Erythroblast (primary cell): ENCODE results near the gene SLC50A1.
"Not testable (repeated sequence)": the region's sequence is repeated elsewhere in the genome, so short reads cannot be mapped to it uniquely, and the experiment has no call there.

Source experiments
- DNase-seq, 2 experiments: peaks; one replicate each; lab custom pipeline; 2025; lab: John Stamatoyannopoulos, UW
- GATA1 ChIP-seq: IDR thresholded peaks from 2 replicates; pipeline ENCODE4 v1.6.1; 2011; ENCODE audit warnings: low read depth, mild to moderate bottlenecking, control low read depth, low read length, moderate library complexity
- POLR2A ChIP-seq: IDR thresholded peaks from 2 replicates; pipeline ENCODE4 v1.6.1; 2011; ENCODE audit warnings: mild to moderate bottlenecking, low read length

Gene SLC50A1

DNA sequence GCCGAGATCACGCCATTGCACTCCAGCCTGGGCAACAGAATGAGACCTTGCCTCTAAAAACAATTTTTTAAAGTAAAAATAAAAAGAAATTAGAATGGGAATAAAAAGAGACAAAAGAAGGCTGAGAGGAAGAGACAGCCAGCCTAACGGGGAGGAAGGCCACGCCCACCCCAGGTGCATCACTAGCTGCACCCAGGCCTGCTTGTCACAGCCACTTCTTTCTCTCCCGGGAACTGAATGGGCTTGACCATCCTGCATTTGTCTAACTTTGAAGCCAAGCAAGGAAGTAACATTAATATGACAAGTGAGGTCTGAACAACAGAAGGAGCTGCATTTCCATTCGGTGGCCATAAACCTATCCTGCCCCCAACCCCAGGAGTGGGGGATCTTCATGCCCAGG is 28.8 kb upstream of the SLC50A1 start:
- TF ChIP-seq POLR2A, result no peak
- no peak for TF ChIP-seq GATA1
- no peak for DNase-seq

DNA sequence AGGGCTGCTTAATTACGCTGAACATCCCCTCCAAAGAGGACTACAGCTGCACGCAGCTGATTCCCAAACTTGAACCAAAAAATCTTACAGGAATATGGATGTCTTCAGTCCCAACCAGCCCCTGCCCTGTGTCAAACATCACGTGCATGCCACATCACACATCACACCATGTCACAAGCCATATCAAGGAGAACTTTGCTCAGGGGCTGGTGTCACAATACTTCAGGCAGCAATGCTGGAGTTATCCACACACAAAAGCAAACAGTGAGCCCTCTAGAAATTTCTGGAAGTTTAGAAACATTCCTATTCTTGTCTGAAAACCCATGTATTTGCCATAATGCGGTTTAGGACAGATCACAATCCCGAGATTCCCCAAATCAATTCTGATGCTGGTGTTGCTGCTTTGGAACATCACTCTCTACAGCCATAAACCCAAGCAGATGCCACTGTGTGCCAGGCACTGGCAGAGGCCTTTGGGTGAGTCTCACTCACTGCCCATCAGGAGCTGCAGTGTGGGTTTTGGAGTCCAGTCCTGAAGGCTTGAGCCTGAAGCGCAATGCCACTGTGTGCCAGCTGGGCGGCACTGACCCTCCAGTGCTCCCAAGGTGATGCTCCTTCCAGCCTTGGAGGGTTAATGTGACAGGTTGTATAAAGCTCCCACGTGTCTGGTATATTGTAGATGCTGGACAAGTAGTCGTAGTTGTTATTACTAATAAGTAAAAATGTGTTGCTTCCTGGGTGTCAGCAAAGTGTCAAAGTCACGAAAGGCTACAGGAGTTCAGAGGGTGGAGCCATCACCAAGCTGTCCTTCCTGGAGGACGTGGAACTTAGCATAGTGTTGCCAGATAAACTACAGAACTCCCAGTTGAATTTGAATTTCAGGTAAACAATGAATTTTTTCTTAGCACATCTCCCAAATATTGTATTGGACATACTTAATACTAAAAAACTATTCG is 28.1 kb upstream of the SLC50A1 start:
- TF ChIP-seq POLR2A (no peak), GATA1 (no peak)

DNA sequence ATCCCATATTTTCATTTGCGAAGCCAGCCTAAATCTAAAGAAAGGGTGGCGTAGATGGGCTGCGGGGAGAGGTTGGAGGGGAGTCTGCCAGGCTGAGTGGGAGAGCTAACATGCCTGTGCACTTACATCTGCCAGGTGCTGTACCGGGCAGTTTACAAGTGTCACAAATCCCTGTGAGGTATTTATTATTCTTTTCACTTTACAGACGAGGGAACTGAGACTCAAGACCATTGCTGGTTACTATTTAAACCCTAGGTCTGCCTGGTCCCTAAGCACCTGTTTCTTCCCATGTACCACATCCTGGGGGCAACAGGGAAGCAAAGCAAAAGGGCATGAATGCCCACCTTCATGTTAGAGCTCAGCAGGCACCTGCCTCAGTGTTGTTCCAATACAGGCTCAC is 27.4 kb upstream of the SLC50A1 start:
- TF ChIP-seq POLR2A (no peak), GATA1 (no peak)
- no peak for DNase-seq

More for the DNA sequence above, 28.1 kb upstream of the SLC50A1 start:
- no peak for DNase-seq

DNA sequence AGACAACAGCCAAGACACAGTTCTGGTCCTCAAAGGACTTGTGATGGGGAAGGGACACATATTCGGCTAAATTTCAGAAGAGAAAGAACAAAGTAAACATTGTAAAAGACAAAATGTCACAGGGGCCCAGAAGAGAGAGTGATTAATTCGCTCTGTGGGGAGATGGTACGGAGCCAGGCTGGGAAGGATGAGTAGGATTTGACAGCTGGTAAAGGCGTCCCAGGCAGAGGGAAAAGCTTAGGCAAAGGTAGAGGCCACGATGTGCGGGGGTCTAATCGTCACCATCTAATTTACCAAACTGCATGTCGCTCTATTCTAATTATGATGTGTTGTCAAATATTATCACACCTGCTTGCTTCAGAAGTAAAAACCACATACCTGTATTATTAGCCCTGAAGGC is 25.3 kb upstream of the SLC50A1 start:
- TF ChIP-seq POLR2A, result no peak
- no peak for TF ChIP-seq GATA1
- DNase-seq, result no peak

- TF ChIP-seq GATA1 (no peak), POLR2A (no peak)
- DNase-seq, result no peak
Observed at GRCh38 chr1:155110826-155111225, 24.8 kb upstream of the SLC50A1 start.

- TF ChIP-seq POLR2A, result no peak
- no peak for DNase-seq
Observed at GRCh38 chr1:155113450-155113980, 22.1 kb upstream of the SLC50A1 start.

- no peak for DNase-seq
- TF ChIP-seq POLR2A (no peak), GATA1 (no peak)
Observed at GRCh38 chr1:155116113-155116764, 19.4 kb upstream of the SLC50A1 start.

DNA sequence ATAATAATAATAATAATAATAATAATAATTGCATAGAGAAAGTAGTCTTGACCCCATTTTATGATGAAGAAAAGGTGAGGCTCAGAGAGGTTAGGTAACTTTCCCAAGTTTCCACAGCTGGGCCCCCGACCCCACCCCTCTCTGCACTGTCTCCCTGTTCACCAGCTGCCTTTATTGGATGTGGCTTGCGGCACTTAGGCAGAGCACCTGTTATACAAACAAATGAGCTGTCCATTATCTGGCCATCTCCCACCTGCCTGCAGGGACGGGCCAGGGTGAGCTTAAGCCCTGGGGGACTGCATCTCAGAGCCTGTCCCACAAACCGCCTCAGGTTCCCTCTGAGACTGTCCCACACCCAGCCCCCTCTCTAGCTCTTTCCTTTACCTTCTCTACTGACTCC is 18.0 kb upstream of the SLC50A1 start:
- no peak for DNase-seq
- no peak for TF ChIP-seq GATA1
- TF ChIP-seq POLR2A, result no peak

DNA sequence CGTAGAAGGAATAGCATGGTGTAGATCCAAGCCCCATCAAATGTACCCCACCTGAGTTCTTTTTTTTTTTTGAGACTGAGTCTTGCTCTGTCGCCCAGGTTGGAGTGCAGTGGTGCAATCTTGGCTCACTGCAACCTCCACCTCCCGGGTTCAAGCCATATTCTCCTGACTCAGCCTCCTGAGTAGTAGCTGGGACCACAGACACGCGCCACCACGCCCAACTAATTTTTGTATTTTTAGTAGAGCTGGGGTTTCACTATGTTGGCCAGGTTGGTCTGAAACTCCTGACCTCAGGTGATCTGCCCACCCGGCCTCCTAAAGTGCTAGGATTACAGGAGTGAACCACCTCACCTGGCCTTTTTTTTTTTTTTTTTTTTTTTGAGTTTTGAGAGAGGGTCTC is 17.6 kb upstream of the SLC50A1 start:
- DNase-seq, result not testable (repeated sequence)

GRCh38 chr1:155120253-155120652 is 15.4 kb upstream of the SLC50A1 start:
- TF ChIP-seq GATA1, result no peak
- TF ChIP-seq POLR2A, result no peak
- no peak for DNase-seq

GRCh38 chr1:155121249-155121648 is 14.4 kb upstream of the SLC50A1 start:
- DNase-seq, result no peak
- TF ChIP-seq GATA1 (no peak), POLR2A (no peak)

DNA sequence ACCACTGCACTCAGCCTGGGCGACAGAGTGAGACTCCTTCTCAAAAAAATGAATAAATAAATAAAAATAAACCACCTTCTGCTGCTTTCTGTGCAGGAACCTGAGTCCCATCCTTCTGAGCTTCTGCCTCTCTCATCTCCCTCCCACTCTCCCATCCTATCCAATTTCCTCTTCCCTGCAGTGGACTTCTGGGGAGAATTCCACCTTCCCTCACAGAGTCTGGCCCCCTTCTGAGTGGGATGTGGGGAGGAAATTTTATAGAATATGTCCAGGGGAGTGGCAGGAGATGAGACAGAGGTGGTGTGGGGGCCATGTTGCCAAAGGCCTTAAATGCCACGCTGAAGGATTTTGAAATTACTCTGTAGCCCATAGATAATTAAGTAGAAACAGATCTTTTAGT is 13.3 kb upstream of the SLC50A1 start:
- TF ChIP-seq POLR2A (no peak), GATA1 (no peak)
- no peak for DNase-seq

- DNase-seq, result no peak
- TF ChIP-seq POLR2A, result no peak
- TF ChIP-seq GATA1, result no peak
Observed at GRCh38 chr1:155123801-155124200, 11.9 kb upstream of the SLC50A1 start.
